Fibroblast of the aortic adventitia (primary cell): ENCODE data around the gene PHF2. TPM values are rescaled to one million over a fixed set of nuclear protein-coding genes. Genes with fewer than 3 reads are reported as not detected.
A peak's percentile ranks its signal among the peaks of the same experiment; 100 is the strongest.

Experiments
- DNase-seq: peaks from one replicate; pipeline ENCODE4 v3.0.0-alpha.2; 2010; ENCODE audit warnings: low read depth
- H3K4me3 ChIP-seq: 2 replicates; pipeline ENCODE4 v1.5.1; 2011; ENCODE audit warnings: low read depth, mild to moderate bottlenecking, control low read depth, low read length, moderate library complexity
- total RNA-seq: library from RNA; depleted of rRNA; stranded (reverse); fragments of >200 nt; gene quantifications from 2 replicates; pipeline ENCODE4 v1.2.3, GENCODE V29; 2012; ENCODE audit warnings: low replicate concordance
- TF ChIP-seq, protein P1 (sequence below): IDR thresholded peaks from 2 replicates; pipeline ENCODE4 v1.5.1; 2011; ENCODE audit warnings: mild to moderate bottlenecking, low read length, control low read depth, inconsistent platforms; ENCODE audit not compliant: insufficient read depth

Gene PHF2
- total RNA-seq, 1 donor = 14.2 TPM

DNA sequence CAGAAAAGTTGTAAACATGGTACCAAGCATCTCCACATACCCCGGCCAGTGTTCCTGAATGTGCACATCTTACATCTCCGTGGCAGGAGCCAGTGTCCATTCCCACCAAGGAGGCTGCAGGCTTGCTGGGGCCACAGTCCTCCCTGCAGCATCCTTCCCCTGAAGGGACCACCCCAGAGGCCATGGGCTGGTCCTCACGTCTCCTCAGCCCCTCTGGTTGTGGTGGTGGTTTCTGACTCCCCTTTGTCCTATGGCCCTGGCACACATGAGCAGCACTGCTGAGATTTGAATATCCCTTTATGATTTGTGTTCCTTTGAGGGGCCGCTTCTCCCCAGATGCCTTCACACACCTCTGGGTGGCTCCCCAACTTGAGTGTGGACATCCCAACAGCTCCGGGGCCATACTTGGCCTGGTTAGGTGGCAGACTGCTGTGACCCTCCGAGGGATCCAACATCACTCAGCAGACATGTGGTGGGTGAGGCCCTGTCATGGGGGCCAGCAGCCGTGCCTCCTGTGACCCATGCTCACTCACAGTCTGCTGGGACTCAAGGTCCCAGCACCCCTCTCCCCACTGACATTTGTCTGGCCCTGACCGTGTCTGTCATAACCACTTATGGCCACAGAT lies 14.3 kb downstream of the PHF2 start:
- H3K4me3 ChIP-seq = no peak overlapping the region
- DNase-seq = no peak
- TF ChIP-seq, protein P1, sequence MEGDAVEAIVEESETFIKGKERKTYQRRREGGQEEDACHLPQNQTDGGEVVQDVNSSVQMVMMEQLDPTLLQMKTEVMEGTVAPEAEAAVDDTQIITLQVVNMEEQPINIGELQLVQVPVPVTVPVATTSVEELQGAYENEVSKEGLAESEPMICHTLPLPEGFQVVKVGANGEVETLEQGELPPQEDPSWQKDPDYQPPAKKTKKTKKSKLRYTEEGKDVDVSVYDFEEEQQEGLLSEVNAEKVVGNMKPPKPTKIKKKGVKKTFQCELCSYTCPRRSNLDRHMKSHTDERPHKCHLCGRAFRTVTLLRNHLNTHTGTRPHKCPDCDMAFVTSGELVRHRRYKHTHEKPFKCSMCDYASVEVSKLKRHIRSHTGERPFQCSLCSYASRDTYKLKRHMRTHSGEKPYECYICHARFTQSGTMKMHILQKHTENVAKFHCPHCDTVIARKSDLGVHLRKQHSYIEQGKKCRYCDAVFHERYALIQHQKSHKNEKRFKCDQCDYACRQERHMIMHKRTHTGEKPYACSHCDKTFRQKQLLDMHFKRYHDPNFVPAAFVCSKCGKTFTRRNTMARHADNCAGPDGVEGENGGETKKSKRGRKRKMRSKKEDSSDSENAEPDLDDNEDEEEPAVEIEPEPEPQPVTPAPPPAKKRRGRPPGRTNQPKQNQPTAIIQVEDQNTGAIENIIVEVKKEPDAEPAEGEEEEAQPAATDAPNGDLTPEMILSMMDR = no peak

DNA sequence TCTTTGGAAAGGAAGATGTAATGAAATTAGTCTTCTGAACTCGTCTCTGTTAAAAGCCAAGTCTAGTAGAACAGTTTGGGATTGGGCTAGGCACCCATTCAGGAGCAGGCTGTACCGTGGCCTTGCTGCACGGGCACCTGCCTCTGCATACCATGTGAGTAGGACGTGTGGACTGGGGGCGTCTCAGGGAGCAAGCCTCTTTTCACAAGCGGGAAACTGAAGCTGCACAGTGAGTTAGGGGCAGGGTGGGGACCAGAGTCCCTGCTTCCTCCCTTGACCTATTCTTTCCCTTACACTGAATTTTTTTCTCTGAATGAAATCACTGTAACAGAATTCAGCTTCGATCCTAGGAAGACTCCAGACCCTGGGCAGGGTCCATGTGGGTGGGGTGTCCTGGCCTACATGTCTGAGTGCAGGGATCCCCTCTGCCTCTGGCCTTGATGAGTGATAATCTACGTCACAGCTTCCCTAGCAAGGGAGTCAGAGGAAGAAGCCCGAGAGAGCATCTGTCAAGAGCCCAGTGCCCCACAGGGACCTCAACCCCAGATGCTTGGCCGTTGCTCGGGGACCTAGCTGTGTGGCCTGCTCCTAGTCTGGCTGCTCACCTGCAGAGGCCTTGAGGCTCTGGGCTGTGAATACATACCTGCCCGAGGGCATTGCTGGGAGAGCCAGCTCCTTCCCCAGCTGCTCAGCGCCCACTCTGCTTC lies 15.1 kb downstream of the PHF2 start:
- no peak overlapping the region for H3K4me3 ChIP-seq
- DNase-seq = no peak
- TF ChIP-seq, protein P1 = no peak

DNA sequence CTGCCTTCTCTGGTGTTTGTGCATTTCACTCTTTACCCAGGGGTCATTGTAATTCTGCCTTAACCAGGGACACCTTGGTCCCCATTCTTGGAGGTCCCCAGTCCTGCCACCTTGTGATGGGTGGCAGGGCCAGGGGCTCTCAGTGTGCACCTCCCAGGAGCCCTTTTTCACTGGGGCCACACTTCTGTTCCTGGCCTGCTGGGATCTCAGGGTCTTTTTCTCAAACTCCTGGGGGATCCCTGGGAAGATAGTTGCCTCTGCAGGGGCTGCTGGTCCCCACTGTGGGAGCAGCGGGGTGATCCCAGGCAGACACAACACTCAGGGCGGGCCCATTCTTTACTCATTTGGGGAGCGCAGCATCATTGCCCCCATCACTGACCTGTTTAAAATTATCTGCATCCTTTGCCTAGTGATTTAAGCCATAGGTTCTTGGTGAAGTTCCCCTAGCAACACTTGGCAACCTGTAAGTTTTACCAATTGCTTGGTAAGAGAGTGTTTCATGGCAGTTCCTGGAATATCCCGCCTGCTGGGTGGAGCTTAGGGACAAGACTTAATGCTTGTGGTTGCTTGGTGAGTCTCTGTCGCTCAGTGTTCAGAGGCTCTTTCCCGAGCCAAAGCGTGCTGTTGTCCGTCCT lies 15.7 kb downstream of the PHF2 start:
- TF ChIP-seq, protein P1 = no peak
- no peak overlapping the region for H3K4me3 ChIP-seq
- peak; percentile 34 for DNase-seq

DNA sequence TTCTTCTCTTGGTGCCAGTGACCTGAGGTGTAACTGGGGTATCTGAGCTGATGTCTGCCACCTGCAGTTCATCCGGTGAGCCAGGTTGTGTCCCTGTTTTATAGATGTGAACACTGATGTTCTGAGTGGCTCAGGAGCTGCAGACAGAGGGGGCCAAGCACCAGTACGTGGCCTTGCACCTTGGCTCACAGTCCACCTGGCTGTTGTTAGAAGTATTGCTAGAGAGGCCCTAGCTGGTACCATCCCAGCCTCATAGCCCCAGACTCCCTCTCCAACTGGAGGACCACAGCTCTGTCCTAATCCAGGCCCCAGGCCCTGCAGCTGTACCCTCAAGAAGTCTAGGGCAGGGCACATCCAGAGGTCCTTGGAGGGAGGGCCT lies 16.2 kb downstream of the PHF2 start:
- TF ChIP-seq, protein P1 = peak; percentile 37
- H3K4me3 ChIP-seq = no peak overlapping the region
- no peak for DNase-seq

DNA sequence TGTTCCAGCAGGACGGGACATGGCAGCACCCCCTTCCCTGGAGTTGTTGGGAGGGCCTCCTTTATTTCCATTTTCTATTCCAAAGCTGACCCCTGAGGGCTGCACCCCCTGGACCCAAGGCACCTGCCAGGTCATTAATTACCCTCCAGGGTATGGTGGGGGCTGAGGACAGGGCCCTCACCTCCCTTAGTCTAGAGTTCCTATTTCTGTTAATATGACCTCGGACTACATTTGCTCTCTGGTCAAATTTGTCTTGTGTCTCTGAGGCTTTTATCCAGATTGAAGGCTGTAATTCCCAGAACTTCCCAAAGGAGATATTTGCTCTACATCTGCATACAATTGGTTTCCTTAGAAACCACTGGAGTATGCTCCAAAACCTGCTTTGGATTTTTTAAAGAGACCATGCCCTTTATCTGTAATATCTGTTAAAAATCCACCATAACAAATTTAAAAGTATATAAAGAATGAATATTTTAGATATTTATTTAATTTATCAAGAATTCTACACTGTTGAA lies 16.8 kb downstream of the PHF2 start:
- DNase-seq = peak; percentile 27
- TF ChIP-seq, protein P1 = peak; percentile 14
- no peak overlapping the region for H3K4me3 ChIP-seq

DNA sequence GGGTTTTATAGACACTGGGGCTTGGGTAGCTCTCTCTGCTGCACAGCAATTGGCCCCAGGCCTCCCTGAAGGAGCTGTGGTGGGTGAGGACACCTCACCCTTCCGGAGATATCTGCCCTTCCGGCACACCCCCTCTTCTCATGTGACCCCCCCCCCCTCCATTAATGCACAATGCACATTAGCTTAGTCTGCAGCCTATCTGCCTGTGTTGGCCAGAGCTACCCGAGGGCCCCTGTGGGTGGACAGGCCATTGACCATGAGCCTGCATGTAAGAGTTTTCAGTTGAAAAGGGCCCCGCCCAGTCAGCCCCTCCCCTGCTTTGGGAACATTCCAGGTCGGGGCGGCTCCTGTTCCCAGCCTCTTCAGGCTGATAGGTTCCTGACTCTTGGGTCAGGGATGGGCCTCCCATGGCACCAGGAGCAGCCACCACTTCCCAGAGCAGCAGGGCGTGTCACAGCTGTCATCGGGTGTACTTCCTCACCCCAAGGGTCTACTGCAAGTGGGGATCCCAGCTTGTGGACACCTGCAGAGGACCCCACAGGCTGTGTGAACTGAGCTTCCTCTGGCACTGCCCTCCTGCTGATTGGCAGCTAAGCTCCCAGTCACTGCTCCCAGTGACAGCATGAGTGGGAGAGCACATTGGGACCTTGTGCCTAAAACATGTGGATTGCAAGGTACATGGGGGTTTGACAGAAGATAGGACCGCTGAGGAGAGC lies 17.8 kb downstream of the PHF2 start:
- no peak overlapping the region for H3K4me3 ChIP-seq
- TF ChIP-seq, protein P1 = no peak
- peak; percentile 21 for DNase-seq
